ENCODE measurements around the gene SELP.

Gene SELP

GRCh38 chr1:169561692-169562091, 68.2 kb downstream of the SELP start:
- Histone ChIP-seq H3K18ac (ENCODE audit: low read depth in 1 of 2, low read length in 2 of 2) (no peak overlapping the region), H3K36me3 (ENCODE audit: control insufficient read depth in 1 of 2, insufficient read depth in 2 of 2, low read depth in 1 of 2, low read length in 2 of 2) (no peaks in the 10 kb centered on the region), H2AFZ (ENCODE audit: low read depth, low read length) (no peak overlapping the region), H3K4me2 (ENCODE audit: low read length, poor library complexity, severe bottlenecking) (no peak overlapping the region), H3K27ac (ENCODE audit: low read length, poor library complexity, severe bottlenecking) (no peak overlapping the region), H2AK5ac (ENCODE audit: low read length, severe bottlenecking) (no peak overlapping the region), H3K9me3 (ENCODE audit: control insufficient read depth, low read length) (peaks cover 6% of the 10 kb centered on the region), H3K27me3 (ENCODE audit: control insufficient read depth in 1 of 2, insufficient read depth in 1 of 2, low read length in 2 of 2) (peaks cover 0 to 3% of the 10 kb centered on the region in 2 experiments), H3K9ac (ENCODE audit: low read length) (no peak overlapping the region), H2BK5ac (ENCODE audit: low read depth, low read length, poor library complexity, severe bottlenecking) (no peak overlapping the region), H3K14ac (ENCODE audit: low read length in 2 of 2) (no peak overlapping the region), H3K4me1 (ENCODE audit: control insufficient read depth, insufficient read depth, low read depth, low read length) (no peaks in the 10 kb centered on the region), H3K4me3 (ENCODE audit: insufficient read depth in 1 of 2, low read depth in 1 of 2, low read length in 2 of 2) (no peak overlapping the region), H4K8ac (ENCODE audit: low read length) (no peak overlapping the region), H2BK120ac (ENCODE audit: low read depth, low read length) (no peak overlapping the region), H2BK15ac (ENCODE audit: low read depth, poor library complexity, severe bottlenecking) (no peak overlapping the region), H3K23ac (ENCODE audit: low read length in 2 of 2) (no peak overlapping the region), H2BK12ac (ENCODE audit: low read length in 2 of 2) (no peak overlapping the region), H4K91ac (ENCODE audit: low read length) (no peak overlapping the region), H3K4ac (ENCODE audit: low read depth in 1 of 2, low read length in 2 of 2) (no peak overlapping the region), H3K79me1 (replicated peaks; ENCODE audit: low read length, poor library complexity, severe bottlenecking) (no peaks in the 10 kb centered on the region)
- DNase-seq = no peak
- no CpG with 5 or more reads among the region's 1 CpG for WGBS

GRCh38 chr1:169557131-169557530, 72.8 kb downstream of the SELP start:
- H3K4me1 ChIP-seq (ENCODE audit: control insufficient read depth, insufficient read depth, low read depth, low read length) = no peaks in the 10 kb centered on the region
- no peak overlapping the region for H2AFZ ChIP-seq (ENCODE audit: low read depth, low read length)
- no peak overlapping the region for H2BK120ac ChIP-seq (ENCODE audit: low read depth, low read length)
- H3K4me3 ChIP-seq (ENCODE audit: insufficient read depth in 1 of 2, low read depth in 1 of 2, low read length in 2 of 2) = no peak overlapping the region
- no peak overlapping the region for H3K18ac ChIP-seq (ENCODE audit: low read depth in 1 of 2, low read length in 2 of 2)
- H3K27ac ChIP-seq (ENCODE audit: low read length, poor library complexity, severe bottlenecking) = no peak overlapping the region
- no peaks in the 10 kb centered on the region for H3K36me3 ChIP-seq (ENCODE audit: control insufficient read depth in 1 of 2, insufficient read depth in 2 of 2, low read depth in 1 of 2, low read length in 2 of 2)
- DNase-seq = no peak
- no peak overlapping the region for H3K9ac ChIP-seq (ENCODE audit: low read length)
- no peak overlapping the region for H3K4me2 ChIP-seq (ENCODE audit: low read length, poor library complexity, severe bottlenecking)
- H3K23ac ChIP-seq (ENCODE audit: low read length in 2 of 2) = no peak overlapping the region
- H3K27me3 ChIP-seq (ENCODE audit: control insufficient read depth in 1 of 2, insufficient read depth in 1 of 2, low read length in 2 of 2) = peaks cover 0 to 3% of the 10 kb centered on the region in 2 experiments
- no peaks in the 10 kb centered on the region for H3K9me3 ChIP-seq (ENCODE audit: control insufficient read depth, low read length)
- H4K91ac ChIP-seq (ENCODE audit: low read length) = no peak overlapping the region
- no peak overlapping the region for H2BK15ac ChIP-seq (ENCODE audit: low read depth, poor library complexity, severe bottlenecking)
- no peaks in the 10 kb centered on the region for H3K79me1 ChIP-seq (replicated peaks; ENCODE audit: low read length, poor library complexity, severe bottlenecking)
- H4K8ac ChIP-seq (ENCODE audit: low read length) = no peak overlapping the region
- no peak overlapping the region for H3K14ac ChIP-seq (ENCODE audit: low read length in 2 of 2)
- H2BK5ac ChIP-seq (ENCODE audit: low read depth, low read length, poor library complexity, severe bottlenecking) = no peak overlapping the region
- no peak overlapping the region for H3K4ac ChIP-seq (ENCODE audit: low read depth in 1 of 2, low read length in 2 of 2)
- no peak overlapping the region for H2BK12ac ChIP-seq (ENCODE audit: low read length in 2 of 2)
- H2AK5ac ChIP-seq (ENCODE audit: low read length, severe bottlenecking) = no peak overlapping the region
- 84% methylated on average over 4 of the region's 5 CpGs for WGBS

- H2BK12ac ChIP-seq (ENCODE audit: low read length in 2 of 2) = no peak overlapping the region
- H3K79me1 ChIP-seq (replicated peaks; ENCODE audit: low read length, poor library complexity, severe bottlenecking) = no peaks in the 10 kb centered on the region
- H2BK5ac ChIP-seq (ENCODE audit: low read depth, low read length, poor library complexity, severe bottlenecking) = no peak overlapping the region
- no peak overlapping the region for H3K18ac ChIP-seq (ENCODE audit: low read depth in 1 of 2, low read length in 2 of 2)
- no peaks in the 10 kb centered on the region for H3K9me3 ChIP-seq (ENCODE audit: control insufficient read depth, low read length)
- no peak overlapping the region for H3K9ac ChIP-seq (ENCODE audit: low read length)
- H4K91ac ChIP-seq (ENCODE audit: low read length) = no peak overlapping the region
- no peak overlapping the region for H2AFZ ChIP-seq (ENCODE audit: low read depth, low read length)
- H3K36me3 ChIP-seq (ENCODE audit: control insufficient read depth in 1 of 2, insufficient read depth in 2 of 2, low read depth in 1 of 2, low read length in 2 of 2) = no peaks in the 10 kb centered on the region
- no peak overlapping the region for H3K23ac ChIP-seq (ENCODE audit: low read length in 2 of 2)
- H2BK120ac ChIP-seq (ENCODE audit: low read depth, low read length) = no peak overlapping the region
- no peak overlapping the region for H3K4me3 ChIP-seq (ENCODE audit: insufficient read depth in 1 of 2, low read depth in 1 of 2, low read length in 2 of 2)
- H3K4me1 ChIP-seq (ENCODE audit: control insufficient read depth, insufficient read depth, low read depth, low read length) = no peaks in the 10 kb centered on the region
- H3K14ac ChIP-seq (ENCODE audit: low read length in 2 of 2) = no peak overlapping the region
- H3K27ac ChIP-seq (ENCODE audit: low read length, poor library complexity, severe bottlenecking) = no peak overlapping the region
- no peak overlapping the region for H4K8ac ChIP-seq (ENCODE audit: low read length)
- no peak overlapping the region for H2BK15ac ChIP-seq (ENCODE audit: low read depth, poor library complexity, severe bottlenecking)
- no peak overlapping the region for H3K4me2 ChIP-seq (ENCODE audit: low read length, poor library complexity, severe bottlenecking)
- no peak overlapping the region for H2AK5ac ChIP-seq (ENCODE audit: low read length, severe bottlenecking)
- DNase-seq = peak; percentile 53
- WGBS = 66% methylated on average over 2 of the region's 4 CpGs
- H3K4ac ChIP-seq (ENCODE audit: low read depth in 1 of 2, low read length in 2 of 2) = no peak overlapping the region
- H3K27me3 ChIP-seq (ENCODE audit: control insufficient read depth in 1 of 2, insufficient read depth in 1 of 2, low read length in 2 of 2) = peaks cover 0 to 3% of the 10 kb centered on the region in 2 experiments
These were observed 79.6 kb downstream of the SELP start for GRCh38 chr1:169550294-169550693.

DNA sequence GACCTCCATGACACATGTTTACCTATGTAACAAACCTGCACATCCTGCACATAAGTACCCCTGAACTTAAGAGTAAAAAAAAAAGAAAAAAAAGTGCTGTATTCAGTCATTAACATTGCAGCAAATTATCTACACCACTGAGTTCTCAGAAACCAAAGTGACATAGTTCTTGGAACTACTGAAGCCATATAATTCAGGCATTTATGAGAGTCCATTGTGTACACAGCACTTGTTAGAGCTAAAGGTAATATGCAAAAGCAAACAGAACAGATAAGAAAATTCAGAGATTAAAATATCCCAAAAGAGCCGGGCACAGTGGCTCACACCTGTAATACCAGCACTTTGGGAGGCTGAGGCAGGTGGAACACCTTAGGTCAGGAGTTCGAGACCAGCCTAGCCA, 81.6 kb downstream of the SELP start:
- WGBS = 76% methylated on average over 2 of the region's 2 CpGs

More for the DNA sequence above, 81.6 kb downstream of the SELP start:
- H2AK5ac ChIP-seq (ENCODE audit: low read length, severe bottlenecking) = no peak overlapping the region
- no peak overlapping the region for H4K91ac ChIP-seq (ENCODE audit: low read length)
- no peak overlapping the region for H2AFZ ChIP-seq (ENCODE audit: low read depth, low read length)
- H3K4me2 ChIP-seq (ENCODE audit: low read length, poor library complexity, severe bottlenecking) = no peak overlapping the region
- H3K27me3 ChIP-seq (ENCODE audit: control insufficient read depth in 1 of 2, insufficient read depth in 1 of 2, low read length in 2 of 2) = peaks cover 0 to 7% of the 10 kb centered on the region in 2 experiments
- H3K23ac ChIP-seq (ENCODE audit: low read length in 2 of 2) = no peak overlapping the region
- no peak overlapping the region for H2BK5ac ChIP-seq (ENCODE audit: low read depth, low read length, poor library complexity, severe bottlenecking)
- H3K27ac ChIP-seq (ENCODE audit: low read length, poor library complexity, severe bottlenecking) = no peak overlapping the region
- H3K9ac ChIP-seq (ENCODE audit: low read length) = no peak overlapping the region
- H3K9me3 ChIP-seq (ENCODE audit: control insufficient read depth, low read length) = no peaks in the 10 kb centered on the region
- H3K14ac ChIP-seq (ENCODE audit: low read length in 2 of 2) = no peak overlapping the region
- no peak overlapping the region for H2BK12ac ChIP-seq (ENCODE audit: low read length in 2 of 2)
- H3K79me1 ChIP-seq (replicated peaks; ENCODE audit: low read length, poor library complexity, severe bottlenecking) = no peaks in the 10 kb centered on the region
- H3K4me1 ChIP-seq (ENCODE audit: control insufficient read depth, insufficient read depth, low read depth, low read length) = no peaks in the 10 kb centered on the region
- no peak overlapping the region for H3K4ac ChIP-seq (ENCODE audit: low read depth in 1 of 2, low read length in 2 of 2)
- no peak overlapping the region for H2BK15ac ChIP-seq (ENCODE audit: low read depth, poor library complexity, severe bottlenecking)
- H2BK120ac ChIP-seq (ENCODE audit: low read depth, low read length) = no peak overlapping the region
- H3K36me3 ChIP-seq (ENCODE audit: control insufficient read depth in 1 of 2, insufficient read depth in 2 of 2, low read depth in 1 of 2, low read length in 2 of 2) = no peaks in the 10 kb centered on the region
- DNase-seq = no peak
- no peak overlapping the region for H3K4me3 ChIP-seq (ENCODE audit: insufficient read depth in 1 of 2, low read depth in 1 of 2, low read length in 2 of 2)
- no peak overlapping the region for H3K18ac ChIP-seq (ENCODE audit: low read depth in 1 of 2, low read length in 2 of 2)
- no peak overlapping the region for H4K8ac ChIP-seq (ENCODE audit: low read length)

Measured in mesenchymal stem cell (in vitro differentiated cells and primary cell).